HG03575 (cell line): ENCODE results near the gene CMKLR1.

Experiments used
- ATAC-seq: cut with Tn5 transposase; IDR thresholded peaks from one replicate; pipeline ENCODE4 v1.9.1; 2021; ENCODE audit not compliant: unreplicated experiment, insufficient number of reproducible peaks, low FRiP score; ENCODE audit errors: extremely low read depth

The CMKLR1 gene

GRCh38 chr12:108338915-108339657 is at the start of gene CMKLR1:
Gene CMKLR1, minus strand, starts transcription at chr12:108339311. Its CDS starts 45,720 bp downstream, at chr12:108293591.
- ATAC-seq = no peak

GRCh38 chr12:108387771-108388170 is 48.7 kb upstream of the CMKLR1 start:
- ATAC-seq = no peak

DNA sequence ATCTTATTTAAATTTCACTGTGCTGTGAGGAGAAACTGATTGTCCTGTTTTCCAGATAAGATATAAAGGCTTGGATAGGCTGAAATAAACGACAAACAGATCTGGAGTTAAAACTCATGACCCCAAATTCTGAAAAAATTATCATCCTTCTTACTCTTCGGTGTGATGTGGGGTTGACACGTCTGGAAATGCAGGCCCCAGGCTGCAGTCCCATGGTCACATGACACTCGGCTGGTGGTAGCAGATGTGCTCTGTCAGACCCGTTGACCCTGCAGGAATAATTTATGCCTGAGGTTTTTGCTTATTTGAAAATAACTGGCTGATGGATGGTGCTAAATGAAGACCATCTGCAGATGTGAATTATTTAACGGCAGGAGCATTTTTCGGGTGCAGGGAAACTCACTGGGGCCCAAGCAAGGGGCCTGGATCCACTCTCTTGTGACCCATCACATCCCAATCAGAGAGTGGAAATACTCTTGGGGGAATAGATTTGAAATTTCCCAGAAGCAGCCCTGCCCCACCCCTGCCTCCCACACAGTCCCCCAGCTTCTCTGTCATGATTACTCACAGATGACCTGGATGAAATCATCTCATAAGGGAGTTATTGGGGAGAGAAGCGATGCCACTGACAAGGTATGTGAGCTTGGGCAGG is 47.7 kb upstream of the CMKLR1 start:
- no peak for ATAC-seq

- no peak for ATAC-seq
Measured at GRCh38 chr12:108382437-108382801, 43.3 kb upstream of the CMKLR1 start.

- no peak for ATAC-seq
Measured at GRCh38 chr12:108381787-108382436, 42.8 kb upstream of the CMKLR1 start.

DNA sequence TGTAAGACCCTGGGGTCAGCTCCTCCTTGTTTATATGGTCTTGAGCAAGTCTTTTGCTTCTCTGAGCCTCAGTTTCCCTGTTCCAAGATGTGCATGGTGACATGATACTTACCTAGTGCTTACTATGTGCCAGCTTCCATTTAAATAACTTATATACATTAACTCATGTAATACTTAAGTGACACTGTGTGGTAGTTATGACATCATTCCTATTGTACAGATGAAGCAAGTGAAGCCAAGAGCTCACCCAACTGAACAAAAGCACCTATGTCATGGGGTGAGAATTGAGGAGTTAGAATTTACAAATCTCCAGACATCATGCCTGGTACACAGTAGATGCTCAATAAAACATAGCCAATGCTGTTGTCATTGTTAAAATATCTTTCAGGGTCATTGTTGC is 41.3 kb upstream of the CMKLR1 start:
- ATAC-seq = no peak

DNA sequence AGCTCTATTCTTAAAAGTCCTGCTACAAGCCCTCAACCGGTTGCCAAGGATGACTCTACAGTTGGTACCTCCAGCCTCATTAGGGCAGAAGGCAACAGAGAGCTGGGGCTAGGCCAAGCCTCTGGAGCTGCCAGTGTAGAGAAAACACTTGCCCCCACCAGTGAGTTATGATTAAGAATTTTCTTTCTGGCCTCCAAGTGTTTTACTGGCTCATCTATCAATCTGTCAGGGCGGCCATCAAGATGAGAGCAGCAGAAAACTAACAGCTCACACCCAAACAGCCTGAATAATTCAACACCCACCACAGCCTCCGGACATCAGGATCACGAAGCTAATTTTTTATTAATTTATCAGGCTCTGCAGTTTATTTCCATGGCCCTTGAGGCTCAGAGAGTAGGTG is 40.7 kb upstream of the CMKLR1 start:
- ATAC-seq = no peak

DNA sequence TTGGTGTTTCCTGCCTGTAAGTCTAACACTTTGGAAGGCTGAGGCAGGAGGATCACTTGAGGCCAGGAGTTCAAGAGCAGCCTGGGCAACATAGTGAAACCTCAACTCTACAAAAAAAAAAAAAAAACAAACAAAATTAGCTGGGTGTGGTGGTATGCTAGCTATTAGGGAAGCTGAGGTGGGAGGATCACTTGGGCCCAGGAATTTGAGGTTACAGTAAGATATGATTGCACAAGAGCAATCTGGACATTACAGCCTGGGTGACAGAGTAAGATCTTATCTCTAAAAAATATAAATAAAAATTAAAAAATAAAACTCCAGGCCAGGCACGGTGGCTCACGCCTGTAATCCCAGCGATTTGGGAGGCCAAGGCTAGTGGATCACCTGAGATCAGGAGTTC is 39.8 kb upstream of the CMKLR1 start:
- no peak for ATAC-seq

- no peak for ATAC-seq
Measured at GRCh38 chr12:108377260-108377659, 38.1 kb upstream of the CMKLR1 start.

DNA sequence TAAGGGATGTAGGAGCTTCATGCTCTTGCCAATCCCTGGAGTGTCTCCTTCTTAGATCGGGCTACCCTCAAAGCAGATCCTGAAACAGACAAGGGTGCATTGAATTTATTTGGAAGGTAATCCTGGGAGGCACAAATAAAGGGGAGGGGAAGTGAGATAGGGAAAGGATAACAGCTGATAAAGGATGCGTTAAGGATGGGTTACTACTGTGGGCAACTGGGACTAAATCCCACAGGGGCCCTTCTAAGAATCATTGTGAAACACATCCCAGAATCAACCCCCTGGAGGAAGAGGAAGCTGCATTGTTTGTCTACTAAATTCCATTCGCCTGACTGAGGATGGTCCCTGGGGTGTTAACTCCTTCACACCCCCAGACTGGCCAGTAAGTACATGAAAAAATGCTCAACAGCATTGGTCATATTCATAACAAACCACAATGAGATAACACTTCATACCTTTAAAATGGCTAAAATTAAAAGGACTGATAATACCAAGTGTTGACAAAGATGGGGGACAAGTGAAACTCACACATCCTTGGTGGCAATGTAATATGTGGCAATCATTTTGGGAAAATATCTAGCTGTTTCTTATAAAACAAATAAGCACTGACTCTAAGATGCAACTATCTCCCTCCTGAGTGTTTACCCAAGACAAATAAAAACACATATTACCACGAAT is 37.0 kb upstream of the CMKLR1 start:
- no peak for ATAC-seq

DNA sequence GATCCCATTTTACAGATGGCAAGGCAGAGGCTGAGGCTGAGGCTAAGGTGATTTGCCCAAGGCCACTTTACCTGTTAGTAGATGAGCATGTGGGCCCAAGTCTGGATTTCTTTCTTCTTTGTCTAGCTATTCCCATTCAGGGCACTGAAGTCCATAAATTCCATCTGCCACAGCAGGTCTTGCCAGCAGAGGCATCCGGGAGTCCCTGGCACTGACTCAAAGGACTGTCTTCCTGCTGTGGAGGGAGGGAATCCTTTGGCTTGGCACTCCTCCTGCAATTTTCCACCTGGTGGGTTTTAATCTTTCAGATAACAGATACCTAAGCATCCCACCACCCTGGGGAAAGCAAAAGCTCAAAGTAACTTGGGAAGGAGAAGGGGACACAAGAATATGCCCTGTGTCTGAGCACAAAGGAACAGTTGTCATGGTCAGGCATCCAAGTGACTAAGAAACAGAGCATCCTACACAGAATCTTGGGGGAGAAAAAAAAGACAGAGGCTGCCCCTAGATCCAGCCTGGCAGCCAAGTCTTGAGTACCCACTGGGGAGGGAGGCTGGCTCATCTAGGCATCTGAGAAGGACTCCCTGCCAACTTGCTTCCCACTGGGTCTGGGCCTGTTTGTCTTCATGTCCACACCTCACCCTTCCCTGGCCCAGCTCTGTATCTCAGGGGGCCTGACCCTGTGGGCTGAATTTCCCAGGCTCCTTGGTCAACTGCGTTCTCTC is 35.6 kb upstream of the CMKLR1 start:
- ATAC-seq = no peak

- no peak for ATAC-seq
Measured at GRCh38 chr12:108373111-108373510, 34.0 kb upstream of the CMKLR1 start.

GRCh38 chr12:108371801-108372344 is 32.8 kb upstream of the CMKLR1 start:
- no peak for ATAC-seq

DNA sequence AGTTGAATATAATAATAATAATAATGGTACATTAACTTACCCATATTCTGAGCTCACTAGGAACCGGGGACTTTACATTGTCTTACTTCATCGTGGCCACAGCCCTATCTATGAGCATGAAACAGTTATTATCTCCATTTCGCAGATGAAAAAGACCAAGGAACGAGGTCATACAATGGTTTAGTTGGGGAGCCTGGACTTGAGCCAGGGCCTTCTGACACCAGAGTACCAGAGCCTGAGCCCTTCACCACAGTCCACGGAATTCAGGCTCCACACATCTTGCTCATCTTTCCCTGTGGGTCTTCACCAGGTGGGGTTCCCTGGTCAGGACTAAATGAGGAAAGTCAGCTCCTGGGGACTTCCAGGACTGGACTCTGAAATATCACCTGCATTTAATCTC is 31.3 kb upstream of the CMKLR1 start:
- no peak for ATAC-seq

GRCh38 chr12:108369736-108370396 is 30.8 kb upstream of the CMKLR1 start:
- ATAC-seq = no peak

DNA sequence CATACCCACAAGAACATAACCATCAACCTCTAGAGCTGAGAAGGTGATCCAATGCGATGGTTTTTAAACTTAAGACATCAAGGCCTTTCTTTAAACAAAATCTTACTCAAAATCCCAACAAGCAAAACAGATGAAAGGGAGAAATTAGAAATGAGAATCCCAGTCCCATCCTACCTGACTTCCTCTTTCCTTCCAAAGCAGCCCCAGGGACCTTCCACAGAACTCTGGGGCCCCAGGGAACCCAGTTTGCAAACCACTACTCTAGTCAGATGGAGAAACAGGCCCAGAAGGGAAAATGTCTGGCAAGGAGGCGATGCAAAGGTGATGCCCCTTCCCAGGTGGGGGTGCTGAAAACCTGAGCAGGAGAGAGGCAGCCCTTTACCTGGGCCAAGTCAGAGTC is 29.0 kb upstream of the CMKLR1 start:
- no peak for ATAC-seq

GRCh38 chr12:108367436-108367835 is 28.3 kb upstream of the CMKLR1 start:
- no peak for ATAC-seq

GRCh38 chr12:108365324-108365723 is 26.2 kb upstream of the CMKLR1 start:
- ATAC-seq = no peak
